ENCODE measurements around the gene COPS6.

DNA sequence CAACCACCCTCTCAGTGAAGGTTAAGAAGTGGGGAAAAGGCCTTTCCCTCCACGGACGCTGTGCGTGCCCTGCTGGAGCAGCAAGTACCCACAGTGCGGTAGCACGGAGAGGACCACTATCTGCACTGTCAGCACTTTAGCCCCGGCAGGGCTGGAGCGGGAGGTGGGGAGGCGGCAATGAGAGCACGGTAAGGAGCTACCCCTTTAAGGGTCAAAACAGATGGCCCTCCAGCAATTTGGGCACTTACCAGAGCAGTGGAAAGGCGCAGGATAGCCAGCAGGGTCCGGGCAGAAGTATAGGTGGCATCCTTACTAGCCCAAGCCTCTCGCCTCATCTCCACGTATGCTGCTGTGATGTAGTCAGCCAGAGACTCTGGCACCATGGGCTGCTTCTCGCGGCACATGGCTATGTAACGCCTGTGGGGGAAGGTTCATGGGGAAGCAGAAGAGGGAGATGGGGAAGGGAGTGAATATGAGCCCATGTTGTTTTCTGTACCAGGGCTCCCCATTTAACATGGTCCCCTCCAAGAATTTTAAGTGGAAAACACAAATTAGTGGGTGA is 5.2 kb downstream of the COPS6 start:
- TF ChIP-seq POLR2A (IDR thresholded peaks at IDR 0.05) = no peak
- TF ChIP-seq, protein P1, sequence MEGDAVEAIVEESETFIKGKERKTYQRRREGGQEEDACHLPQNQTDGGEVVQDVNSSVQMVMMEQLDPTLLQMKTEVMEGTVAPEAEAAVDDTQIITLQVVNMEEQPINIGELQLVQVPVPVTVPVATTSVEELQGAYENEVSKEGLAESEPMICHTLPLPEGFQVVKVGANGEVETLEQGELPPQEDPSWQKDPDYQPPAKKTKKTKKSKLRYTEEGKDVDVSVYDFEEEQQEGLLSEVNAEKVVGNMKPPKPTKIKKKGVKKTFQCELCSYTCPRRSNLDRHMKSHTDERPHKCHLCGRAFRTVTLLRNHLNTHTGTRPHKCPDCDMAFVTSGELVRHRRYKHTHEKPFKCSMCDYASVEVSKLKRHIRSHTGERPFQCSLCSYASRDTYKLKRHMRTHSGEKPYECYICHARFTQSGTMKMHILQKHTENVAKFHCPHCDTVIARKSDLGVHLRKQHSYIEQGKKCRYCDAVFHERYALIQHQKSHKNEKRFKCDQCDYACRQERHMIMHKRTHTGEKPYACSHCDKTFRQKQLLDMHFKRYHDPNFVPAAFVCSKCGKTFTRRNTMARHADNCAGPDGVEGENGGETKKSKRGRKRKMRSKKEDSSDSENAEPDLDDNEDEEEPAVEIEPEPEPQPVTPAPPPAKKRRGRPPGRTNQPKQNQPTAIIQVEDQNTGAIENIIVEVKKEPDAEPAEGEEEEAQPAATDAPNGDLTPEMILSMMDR (IDR thresholded peaks at IDR 0.05 in 8 of 11, conservative IDR thresholded peaks at IDR 0.05 in 3 of 11) = no peak
